WTC11 (cell line): ENCODE measurements around the gene PCED1A. TPM values are rescaled to one million over a fixed set of nuclear protein-coding genes. Genes with fewer than 3 reads are reported as not detected.

Source experiments
- ATAC-seq: fragments of 200-7000 bp; cut with Tn5 transposase; 2 replicates; pipeline ENCODE4 v1.10.0; 2021; ENCODE audit warnings: mild to moderate bottlenecking, moderate library complexity
- CTCF ChIA-PET: fragments of 300-600 bp; sonication (Branson Sonifier 250); formaldehyde crosslinking; loops from one replicate; lab custom pipeline; 2021; ENCODE audit warnings: antibody characterized with exemption; lab: Charles Lee
- POLR2A ChIA-PET: fragments of 350-600 bp; sonication (Branson Sonifier 250); formaldehyde crosslinking; loops from one replicate; lab custom pipeline; 2021; ENCODE audit warnings: antibody characterized with exemption; lab: Charles Lee
- DNase-seq: peaks from one replicate; pipeline ENCODE4 v3.0.0; 2021; ENCODE audit warnings: low spot score
- H3K27ac Mint-ChIP-seq: 2 replicates; pipeline ENCODE4 v1.8.0; 2021; ENCODE audit warnings: mixed read lengths
- H3K27me3 Mint-ChIP-seq: 2 replicates; pipeline ENCODE4 v1.8.0; 2021; ENCODE audit warnings: low read depth, mild to moderate bottlenecking, moderate library complexity, mixed read lengths
- H3K36me3 Mint-ChIP-seq: 2 replicates; pipeline ENCODE4 v1.8.0; 2021; ENCODE audit warnings: mixed read lengths
- H3K4me1 Mint-ChIP-seq: 2 replicates; pipeline ENCODE4 v1.8.0; 2022; ENCODE audit warnings: mixed read lengths
- H3K4me3 Mint-ChIP-seq: 2 replicates; pipeline ENCODE4 v1.8.0; 2021; ENCODE audit warnings: mild to moderate bottlenecking, moderate library complexity, mixed read lengths
- H3K9me3 Mint-ChIP-seq: 2 replicates; pipeline ENCODE4 v1.8.0; 2021; ENCODE audit warnings: mixed read lengths
- ETV6 ChIP-seq: sonication (generic); formaldehyde crosslinking; IDR thresholded peaks from 2 replicates; pipeline ENCODE4 v1.8.1; 2022; ENCODE audit warnings: mild to moderate bottlenecking, missing genetic modification reagents
- NFE2L1 ChIP-seq: sonication (generic); formaldehyde crosslinking; IDR thresholded peaks from 2 replicates; pipeline ENCODE4 v1.8.1; 2023; ENCODE audit warnings: missing genetic modification reagents
- NR1H2 ChIP-seq: sonication (generic); formaldehyde crosslinking; IDR thresholded peaks from 2 replicates; pipeline ENCODE4 v1.9.0; 2021; ENCODE audit warnings: mild to moderate bottlenecking, moderate library complexity, missing genetic modification reagents
- total RNA-seq: library from RNA; stranded (reverse); gene quantifications from 3 replicates; pipeline ENCODE4 v1.2.3, GENCODE V29; 2021
- TF ChIP-seq, protein P1 (sequence below): fragments of 250-450 bp; sonication (Bioruptor Pico); IDR thresholded peaks from 2 replicates; pipeline ENCODE4 v1.8.0; 2021; ENCODE audit warnings: mild to moderate bottlenecking
- TF ChIP-seq, protein P2 (sequence below): sonication (generic); formaldehyde crosslinking; IDR thresholded peaks from 2 replicates; pipeline ENCODE4 v1.8.1; 2023; ENCODE audit warnings: mild to moderate bottlenecking, missing genetic modification reagents
- TF ChIP-seq, protein P3 (sequence below): fragments of 250-450 bp; sonication (Bioruptor Pico); IDR thresholded peaks from 2 replicates; pipeline ENCODE4 v1.9.0; 2021; ENCODE audit warnings: mild to moderate bottlenecking
- TF ChIP-seq, protein P4 (sequence below): sonication (generic); formaldehyde crosslinking; IDR thresholded peaks from 2 replicates; pipeline ENCODE4 v1.8.1; 2022; ENCODE audit warnings: mild to moderate bottlenecking, moderate library complexity, missing genetic modification reagents
- TF ChIP-seq, protein P5 (sequence below): sonication (generic); formaldehyde crosslinking; IDR thresholded peaks from 2 replicates; pipeline ENCODE4 v1.8.1; 2022; ENCODE audit warnings: mild to moderate bottlenecking, missing genetic modification reagents, moderate library complexity, borderline replicate concordance
- TF ChIP-seq, protein P6 (sequence below): sonication (generic); formaldehyde crosslinking; IDR thresholded peaks from 2 replicates; pipeline ENCODE4 v1.8.0; 2022; ENCODE audit warnings: mild to moderate bottlenecking, missing genetic modification reagents
- TF ChIP-seq, protein P7 (sequence below): sonication (generic); formaldehyde crosslinking; IDR thresholded peaks from 2 replicates; pipeline ENCODE4 v1.8.0; 2022; ENCODE audit warnings: missing genetic modification reagents
- TF ChIP-seq, protein P8 (sequence below): sonication (generic); formaldehyde crosslinking; IDR thresholded peaks from 2 replicates; pipeline ENCODE4 v1.8.1; 2023; ENCODE audit warnings: mild to moderate bottlenecking, missing genetic modification reagents, borderline replicate concordance
- TF ChIP-seq, protein P9 (sequence below): sonication (generic); formaldehyde crosslinking; IDR thresholded peaks from 2 replicates; pipeline ENCODE4 v1.8.0; 2023; ENCODE audit warnings: mild to moderate bottlenecking, missing genetic modification reagents

Gene PCED1A
- total RNA-seq, 1 experiment from 2014 or later = 19.7 TPM

DNA sequence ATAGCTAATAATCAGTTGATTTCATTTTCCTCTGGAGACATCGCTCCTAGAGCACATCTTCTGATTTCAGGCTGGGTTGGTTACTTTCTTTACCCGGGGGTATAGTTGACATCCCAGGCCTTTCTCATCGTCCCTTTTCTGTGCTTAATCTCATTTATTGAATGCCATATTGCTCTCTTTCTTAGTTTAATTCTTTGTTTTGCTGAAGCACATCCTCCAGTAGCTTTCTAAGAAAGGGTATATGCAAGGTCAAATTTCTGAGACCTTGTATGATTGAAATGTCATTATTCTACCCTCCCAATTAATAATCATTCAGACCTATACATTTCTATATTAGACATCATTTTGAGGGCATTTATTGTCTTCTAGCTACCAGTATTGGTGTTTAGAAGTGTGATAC is 28.3 kb downstream of the PCED1A start (continued):
- TF ChIP-seq, protein P1, sequence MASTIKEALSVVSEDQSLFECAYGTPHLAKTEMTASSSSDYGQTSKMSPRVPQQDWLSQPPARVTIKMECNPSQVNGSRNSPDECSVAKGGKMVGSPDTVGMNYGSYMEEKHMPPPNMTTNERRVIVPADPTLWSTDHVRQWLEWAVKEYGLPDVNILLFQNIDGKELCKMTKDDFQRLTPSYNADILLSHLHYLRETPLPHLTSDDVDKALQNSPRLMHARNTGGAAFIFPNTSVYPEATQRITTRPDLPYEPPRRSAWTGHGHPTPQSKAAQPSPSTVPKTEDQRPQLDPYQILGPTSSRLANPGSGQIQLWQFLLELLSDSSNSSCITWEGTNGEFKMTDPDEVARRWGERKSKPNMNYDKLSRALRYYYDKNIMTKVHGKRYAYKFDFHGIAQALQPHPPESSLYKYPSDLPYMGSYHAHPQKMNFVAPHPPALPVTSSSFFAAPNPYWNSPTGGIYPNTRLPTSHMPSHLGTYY (CRISPR knock-in tag) = no peak
- TF ChIP-seq ETV6 (no peak), NR1H2 (CRISPR knock-in tag) (no peak)
- TF ChIP-seq, protein P2, sequence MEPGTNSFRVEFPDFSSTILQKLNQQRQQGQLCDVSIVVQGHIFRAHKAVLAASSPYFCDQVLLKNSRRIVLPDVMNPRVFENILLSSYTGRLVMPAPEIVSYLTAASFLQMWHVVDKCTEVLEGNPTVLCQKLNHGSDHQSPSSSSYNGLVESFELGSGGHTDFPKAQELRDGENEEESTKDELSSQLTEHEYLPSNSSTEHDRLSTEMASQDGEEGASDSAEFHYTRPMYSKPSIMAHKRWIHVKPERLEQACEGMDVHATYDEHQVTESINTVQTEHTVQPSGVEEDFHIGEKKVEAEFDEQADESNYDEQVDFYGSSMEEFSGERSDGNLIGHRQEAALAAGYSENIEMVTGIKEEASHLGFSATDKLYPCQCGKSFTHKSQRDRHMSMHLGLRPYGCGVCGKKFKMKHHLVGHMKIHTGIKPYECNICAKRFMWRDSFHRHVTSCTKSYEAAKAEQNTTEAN (CRISPR knock-in tag) = no peak
- TF ChIP-seq, protein P3, sequence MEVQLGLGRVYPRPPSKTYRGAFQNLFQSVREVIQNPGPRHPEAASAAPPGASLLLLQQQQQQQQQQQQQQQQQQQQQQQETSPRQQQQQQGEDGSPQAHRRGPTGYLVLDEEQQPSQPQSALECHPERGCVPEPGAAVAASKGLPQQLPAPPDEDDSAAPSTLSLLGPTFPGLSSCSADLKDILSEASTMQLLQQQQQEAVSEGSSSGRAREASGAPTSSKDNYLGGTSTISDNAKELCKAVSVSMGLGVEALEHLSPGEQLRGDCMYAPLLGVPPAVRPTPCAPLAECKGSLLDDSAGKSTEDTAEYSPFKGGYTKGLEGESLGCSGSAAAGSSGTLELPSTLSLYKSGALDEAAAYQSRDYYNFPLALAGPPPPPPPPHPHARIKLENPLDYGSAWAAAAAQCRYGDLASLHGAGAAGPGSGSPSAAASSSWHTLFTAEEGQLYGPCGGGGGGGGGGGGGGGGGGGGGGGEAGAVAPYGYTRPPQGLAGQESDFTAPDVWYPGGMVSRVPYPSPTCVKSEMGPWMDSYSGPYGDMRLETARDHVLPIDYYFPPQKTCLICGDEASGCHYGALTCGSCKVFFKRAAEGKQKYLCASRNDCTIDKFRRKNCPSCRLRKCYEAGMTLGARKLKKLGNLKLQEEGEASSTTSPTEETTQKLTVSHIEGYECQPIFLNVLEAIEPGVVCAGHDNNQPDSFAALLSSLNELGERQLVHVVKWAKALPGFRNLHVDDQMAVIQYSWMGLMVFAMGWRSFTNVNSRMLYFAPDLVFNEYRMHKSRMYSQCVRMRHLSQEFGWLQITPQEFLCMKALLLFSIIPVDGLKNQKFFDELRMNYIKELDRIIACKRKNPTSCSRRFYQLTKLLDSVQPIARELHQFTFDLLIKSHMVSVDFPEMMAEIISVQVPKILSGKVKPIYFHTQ (CRISPR knock-in tag) = no peak
- TF ChIP-seq, protein P4, sequence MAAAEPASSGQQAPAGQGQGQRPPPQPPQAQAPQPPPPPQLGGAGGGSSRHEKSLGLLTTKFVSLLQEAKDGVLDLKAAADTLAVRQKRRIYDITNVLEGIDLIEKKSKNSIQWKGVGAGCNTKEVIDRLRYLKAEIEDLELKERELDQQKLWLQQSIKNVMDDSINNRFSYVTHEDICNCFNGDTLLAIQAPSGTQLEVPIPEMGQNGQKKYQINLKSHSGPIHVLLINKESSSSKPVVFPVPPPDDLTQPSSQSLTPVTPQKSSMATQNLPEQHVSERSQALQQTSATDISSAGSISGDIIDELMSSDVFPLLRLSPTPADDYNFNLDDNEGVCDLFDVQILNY = no peak

DNA sequence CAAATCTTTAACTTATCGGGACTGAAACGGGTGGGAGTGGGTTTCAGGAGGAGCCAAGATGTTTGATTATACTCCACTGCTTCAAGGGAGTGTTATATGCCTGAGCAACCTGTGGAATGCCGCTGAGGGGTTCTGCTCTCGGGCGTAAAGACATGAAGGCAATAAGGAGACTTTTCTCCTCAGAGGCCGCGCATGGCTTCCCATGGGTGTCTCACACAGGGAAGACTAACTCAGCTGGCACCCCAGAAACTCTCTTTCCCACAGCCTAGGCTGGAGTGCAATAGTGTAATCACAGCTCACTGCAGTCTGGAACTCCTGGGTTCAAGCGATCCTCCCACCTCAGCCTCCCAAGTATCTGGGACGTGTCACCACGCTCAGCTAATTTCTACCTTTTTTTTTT is 30.8 kb downstream of the PCED1A start:
- peaks cover 80% of the 10 kb centered on the region for H3K27me3 Mint-ChIP-seq
- ChIA-PET POLR2A (interaction anchor here (0.7 kb wide), 1 partner anchor 11 kb away, joined by 13 read pairs; no protein-coding TSS in a partner anchor), CTCF (interaction anchor here (1.6 kb wide), 1 partner anchor 138 kb away, joined by 4 read pairs; no protein-coding TSS in a partner anchor)
- H3K9me3 Mint-ChIP-seq = peaks cover 25% of the 10 kb centered on the region
- H3K27ac Mint-ChIP-seq = no peak overlapping the region
- DNase-seq (no peak), ATAC-seq (no peak)
- H3K36me3 Mint-ChIP-seq = no peaks in the 10 kb centered on the region
- H3K4me1 Mint-ChIP-seq = peaks cover 8% of the 10 kb centered on the region
- no peak overlapping the region for H3K4me3 Mint-ChIP-seq
- TF ChIP-seq, protein P5, sequence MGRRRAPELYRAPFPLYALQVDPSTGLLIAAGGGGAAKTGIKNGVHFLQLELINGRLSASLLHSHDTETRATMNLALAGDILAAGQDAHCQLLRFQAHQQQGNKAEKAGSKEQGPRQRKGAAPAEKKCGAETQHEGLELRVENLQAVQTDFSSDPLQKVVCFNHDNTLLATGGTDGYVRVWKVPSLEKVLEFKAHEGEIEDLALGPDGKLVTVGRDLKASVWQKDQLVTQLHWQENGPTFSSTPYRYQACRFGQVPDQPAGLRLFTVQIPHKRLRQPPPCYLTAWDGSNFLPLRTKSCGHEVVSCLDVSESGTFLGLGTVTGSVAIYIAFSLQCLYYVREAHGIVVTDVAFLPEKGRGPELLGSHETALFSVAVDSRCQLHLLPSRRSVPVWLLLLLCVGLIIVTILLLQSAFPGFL = no peak
- TF ChIP-seq, protein P6, sequence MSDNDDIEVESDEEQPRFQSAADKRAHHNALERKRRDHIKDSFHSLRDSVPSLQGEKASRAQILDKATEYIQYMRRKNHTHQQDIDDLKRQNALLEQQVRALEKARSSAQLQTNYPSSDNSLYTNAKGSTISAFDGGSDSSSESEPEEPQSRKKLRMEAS (CRISPR knock-in tag) = no peak
- TF ChIP-seq, protein P7, sequence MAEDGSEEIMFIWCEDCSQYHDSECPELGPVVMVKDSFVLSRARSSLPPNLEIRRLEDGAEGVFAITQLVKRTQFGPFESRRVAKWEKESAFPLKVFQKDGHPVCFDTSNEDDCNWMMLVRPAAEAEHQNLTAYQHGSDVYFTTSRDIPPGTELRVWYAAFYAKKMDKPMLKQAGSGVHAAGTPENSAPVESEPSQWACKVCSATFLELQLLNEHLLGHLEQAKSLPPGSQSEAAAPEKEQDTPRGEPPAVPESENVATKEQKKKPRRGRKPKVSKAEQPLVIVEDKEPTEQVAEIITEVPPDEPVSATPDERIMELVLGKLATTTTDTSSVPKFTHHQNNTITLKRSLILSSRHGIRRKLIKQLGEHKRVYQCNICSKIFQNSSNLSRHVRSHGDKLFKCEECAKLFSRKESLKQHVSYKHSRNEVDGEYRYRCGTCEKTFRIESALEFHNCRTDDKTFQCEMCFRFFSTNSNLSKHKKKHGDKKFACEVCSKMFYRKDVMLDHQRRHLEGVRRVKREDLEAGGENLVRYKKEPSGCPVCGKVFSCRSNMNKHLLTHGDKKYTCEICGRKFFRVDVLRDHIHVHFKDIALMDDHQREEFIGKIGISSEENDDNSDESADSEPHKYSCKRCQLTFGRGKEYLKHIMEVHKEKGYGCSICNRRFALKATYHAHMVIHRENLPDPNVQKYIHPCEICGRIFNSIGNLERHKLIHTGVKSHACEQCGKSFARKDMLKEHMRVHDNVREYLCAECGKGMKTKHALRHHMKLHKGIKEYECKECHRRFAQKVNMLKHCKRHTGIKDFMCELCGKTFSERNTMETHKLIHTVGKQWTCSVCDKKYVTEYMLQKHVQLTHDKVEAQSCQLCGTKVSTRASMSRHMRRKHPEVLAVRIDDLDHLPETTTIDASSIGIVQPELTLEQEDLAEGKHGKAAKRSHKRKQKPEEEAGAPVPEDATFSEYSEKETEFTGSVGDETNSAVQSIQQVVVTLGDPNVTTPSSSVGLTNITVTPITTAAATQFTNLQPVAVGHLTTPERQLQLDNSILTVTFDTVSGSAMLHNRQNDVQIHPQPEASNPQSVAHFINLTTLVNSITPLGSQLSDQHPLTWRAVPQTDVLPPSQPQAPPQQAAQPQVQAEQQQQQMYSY (CRISPR knock-in tag) = no peak
- TF ChIP-seq, protein P8, sequence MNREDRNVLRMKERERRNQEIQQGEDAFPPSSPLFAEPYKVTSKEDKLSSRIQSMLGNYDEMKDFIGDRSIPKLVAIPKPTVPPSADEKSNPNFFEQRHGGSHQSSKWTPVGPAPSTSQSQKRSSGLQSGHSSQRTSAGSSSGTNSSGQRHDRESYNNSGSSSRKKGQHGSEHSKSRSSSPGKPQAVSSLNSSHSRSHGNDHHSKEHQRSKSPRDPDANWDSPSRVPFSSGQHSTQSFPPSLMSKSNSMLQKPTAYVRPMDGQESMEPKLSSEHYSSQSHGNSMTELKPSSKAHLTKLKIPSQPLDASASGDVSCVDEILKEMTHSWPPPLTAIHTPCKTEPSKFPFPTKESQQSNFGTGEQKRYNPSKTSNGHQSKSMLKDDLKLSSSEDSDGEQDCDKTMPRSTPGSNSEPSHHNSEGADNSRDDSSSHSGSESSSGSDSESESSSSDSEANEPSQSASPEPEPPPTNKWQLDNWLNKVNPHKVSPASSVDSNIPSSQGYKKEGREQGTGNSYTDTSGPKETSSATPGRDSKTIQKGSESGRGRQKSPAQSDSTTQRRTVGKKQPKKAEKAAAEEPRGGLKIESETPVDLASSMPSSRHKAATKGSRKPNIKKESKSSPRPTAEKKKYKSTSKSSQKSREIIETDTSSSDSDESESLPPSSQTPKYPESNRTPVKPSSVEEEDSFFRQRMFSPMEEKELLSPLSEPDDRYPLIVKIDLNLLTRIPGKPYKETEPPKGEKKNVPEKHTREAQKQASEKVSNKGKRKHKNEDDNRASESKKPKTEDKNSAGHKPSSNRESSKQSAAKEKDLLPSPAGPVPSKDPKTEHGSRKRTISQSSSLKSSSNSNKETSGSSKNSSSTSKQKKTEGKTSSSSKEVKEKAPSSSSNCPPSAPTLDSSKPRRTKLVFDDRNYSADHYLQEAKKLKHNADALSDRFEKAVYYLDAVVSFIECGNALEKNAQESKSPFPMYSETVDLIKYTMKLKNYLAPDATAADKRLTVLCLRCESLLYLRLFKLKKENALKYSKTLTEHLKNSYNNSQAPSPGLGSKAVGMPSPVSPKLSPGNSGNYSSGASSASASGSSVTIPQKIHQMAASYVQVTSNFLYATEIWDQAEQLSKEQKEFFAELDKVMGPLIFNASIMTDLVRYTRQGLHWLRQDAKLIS (CRISPR knock-in tag) = no peak
- TF ChIP-seq NFE2L1 (CRISPR knock-in tag) = no peak
- TF ChIP-seq, protein P9, sequence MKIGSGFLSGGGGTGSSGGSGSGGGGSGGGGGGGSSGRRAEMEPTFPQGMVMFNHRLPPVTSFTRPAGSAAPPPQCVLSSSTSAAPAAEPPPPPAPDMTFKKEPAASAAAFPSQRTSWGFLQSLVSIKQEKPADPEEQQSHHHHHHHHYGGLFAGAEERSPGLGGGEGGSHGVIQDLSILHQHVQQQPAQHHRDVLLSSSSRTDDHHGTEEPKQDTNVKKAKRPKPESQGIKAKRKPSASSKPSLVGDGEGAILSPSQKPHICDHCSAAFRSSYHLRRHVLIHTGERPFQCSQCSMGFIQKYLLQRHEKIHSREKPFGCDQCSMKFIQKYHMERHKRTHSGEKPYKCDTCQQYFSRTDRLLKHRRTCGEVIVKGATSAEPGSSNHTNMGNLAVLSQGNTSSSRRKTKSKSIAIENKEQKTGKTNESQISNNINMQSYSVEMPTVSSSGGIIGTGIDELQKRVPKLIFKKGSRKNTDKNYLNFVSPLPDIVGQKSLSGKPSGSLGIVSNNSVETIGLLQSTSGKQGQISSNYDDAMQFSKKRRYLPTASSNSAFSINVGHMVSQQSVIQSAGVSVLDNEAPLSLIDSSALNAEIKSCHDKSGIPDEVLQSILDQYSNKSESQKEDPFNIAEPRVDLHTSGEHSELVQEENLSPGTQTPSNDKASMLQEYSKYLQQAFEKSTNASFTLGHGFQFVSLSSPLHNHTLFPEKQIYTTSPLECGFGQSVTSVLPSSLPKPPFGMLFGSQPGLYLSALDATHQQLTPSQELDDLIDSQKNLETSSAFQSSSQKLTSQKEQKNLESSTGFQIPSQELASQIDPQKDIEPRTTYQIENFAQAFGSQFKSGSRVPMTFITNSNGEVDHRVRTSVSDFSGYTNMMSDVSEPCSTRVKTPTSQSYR = no peak
